DMS79 (cell line): ENCODE measurements around the gene TTC34.

ENCODE experiments used
- DNase-seq: peaks from one replicate; lab custom pipeline; 2025; lab: John Stamatoyannopoulos, UW

TTC34 gene

GRCh38 chr1:2603521-2604155, 197.9 kb downstream of the TTC34 start:
- DNase-seq: no peak

DNA sequence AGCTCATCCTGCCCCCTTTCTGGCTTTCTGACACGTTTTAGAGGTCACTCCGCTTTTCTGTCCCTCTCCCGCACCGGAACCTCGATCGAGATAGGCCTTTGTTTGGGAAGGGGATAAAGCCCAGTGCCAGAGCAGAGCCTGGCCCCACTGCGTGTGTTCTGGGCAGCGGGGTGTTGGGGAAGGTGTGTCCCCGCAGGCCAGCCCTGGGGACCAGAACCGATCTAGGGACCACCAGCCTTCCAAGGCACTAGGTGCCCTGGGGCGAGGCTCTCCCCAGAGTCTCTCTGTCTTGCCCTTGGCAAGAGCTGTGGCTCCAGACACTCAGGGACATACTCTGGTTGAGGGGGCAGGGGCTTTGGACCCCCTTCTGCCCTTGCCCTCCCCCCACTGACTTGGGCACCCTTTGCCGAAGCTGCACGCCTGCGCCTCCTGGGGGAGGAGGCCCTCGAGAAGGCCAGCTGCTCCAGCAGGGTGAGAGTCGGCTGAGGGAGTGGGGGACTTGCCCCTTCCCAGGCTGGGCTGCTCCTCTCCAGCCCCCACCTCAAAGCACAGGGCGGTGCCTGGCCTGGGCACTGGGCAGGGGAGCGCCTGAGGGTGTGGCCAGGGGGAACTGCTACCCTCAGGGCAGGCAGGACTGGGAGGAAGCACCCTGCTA, 198.5 kb downstream of the TTC34 start:
- DNase-seq: no peak

GRCh38 chr1:2602311-2602835, 199.1 kb downstream of the TTC34 start:
- DNase-seq: no peak

GRCh38 chr1:2601721-2602303, 199.7 kb downstream of the TTC34 start:
- DNase-seq: no peak

GRCh38 chr1:2598329-2598931, 203.1 kb downstream of the TTC34 start:
- DNase-seq: no peak

DNA sequence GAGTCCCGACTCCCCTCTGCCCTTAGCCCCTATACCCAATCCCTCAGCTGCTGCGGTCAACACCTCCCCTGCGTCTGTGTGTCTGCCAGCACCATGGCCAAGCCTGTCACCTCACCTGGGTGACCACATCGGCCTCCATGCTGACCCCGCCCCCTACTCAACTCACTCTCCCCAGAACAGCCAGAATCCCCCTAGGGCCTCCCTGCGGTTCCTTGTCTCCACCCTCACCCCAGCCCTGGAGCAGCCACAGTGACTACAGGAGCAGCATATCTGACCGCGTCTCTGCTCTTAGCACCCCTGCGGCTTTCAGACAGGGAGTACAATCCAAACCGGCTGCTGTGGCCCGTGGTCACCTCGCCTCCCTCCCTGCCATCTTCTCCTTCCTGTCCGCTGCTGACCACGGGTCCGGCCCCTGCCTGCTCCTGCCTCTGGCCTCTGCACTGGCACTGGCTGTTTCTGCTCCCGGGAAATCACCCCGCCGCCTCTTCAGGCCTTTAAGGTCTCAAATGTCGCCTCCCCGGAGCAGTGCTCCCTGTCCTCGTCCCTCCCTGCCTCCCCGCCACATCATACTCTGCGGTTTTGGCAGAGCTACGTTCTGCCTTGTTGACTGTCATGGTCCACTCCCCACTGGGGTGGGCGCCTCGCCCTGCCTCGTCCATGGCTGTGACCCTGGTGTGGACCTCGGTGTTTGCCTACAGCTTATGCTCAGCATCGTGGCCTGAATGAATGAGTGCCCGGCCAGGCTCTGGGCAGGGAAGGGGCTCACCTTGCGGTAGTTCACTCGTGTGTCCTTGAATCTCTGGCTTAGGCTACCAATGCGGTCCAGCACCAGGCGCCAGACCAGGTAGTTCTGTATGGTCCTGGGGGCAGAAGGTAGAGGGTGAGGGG, 203.8 kb downstream of the TTC34 start:
- no peak for DNase-seq

GRCh38 chr1:2596530-2597333, 204.8 kb downstream of the TTC34 start:
- DNase-seq: no peak

- no peak for DNase-seq
Observed at GRCh38 chr1:2595812-2596529, 205.5 kb downstream of the TTC34 start.

DNA sequence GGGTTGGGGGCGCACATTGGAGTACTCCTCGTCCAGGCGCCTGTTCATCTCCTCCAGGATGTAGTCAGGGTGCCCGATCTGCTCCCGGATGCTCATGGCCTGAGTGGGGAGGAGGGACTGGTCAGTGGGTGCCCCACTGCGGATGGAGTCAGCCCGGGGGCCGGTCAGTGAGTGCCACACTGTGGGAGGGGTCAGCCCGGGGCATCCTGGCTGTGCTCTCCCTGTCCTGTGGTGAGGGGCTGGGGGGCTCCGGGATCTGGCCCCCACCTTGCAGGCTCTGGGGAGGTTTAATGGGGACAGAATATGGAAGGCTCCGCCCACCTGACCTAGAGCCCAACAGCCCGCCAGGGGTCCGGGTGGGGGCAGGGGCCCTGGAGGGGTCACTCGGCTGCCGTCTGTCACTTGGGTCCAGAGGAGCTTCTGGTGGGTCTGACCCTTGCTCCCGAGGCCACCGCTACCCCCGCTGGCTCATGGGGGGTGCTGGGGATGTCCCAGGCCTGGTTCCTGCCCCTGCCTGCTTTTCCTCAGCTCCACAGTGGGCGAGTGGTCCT, 206.2 kb downstream of the TTC34 start:
- no peak for DNase-seq

DNA sequence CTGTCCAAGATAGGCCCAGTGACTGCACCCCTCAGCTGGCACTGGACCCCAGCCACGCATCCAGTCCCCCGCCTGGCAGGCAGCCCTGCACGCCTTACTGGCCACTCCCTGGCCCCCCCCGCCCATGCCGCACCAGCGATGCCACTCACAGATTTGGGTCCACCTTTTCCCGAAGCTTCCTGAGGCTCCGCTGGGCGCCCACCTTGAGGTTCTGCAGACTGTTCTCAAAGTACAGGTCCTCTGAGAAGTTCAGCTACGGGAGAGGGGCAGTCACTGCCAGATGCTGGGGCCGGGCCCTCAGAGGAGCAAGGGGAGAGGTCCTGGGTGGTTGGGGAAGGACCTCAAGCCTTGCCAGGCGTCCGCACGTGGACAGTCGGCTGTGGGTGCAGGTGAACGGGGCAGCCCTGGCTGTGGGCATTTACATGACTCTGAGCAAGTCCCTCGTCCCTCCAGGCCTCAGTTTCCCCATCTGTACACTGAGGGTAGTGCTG, 206.8 kb downstream of the TTC34 start:
- DNase-seq: no peak

DNA sequence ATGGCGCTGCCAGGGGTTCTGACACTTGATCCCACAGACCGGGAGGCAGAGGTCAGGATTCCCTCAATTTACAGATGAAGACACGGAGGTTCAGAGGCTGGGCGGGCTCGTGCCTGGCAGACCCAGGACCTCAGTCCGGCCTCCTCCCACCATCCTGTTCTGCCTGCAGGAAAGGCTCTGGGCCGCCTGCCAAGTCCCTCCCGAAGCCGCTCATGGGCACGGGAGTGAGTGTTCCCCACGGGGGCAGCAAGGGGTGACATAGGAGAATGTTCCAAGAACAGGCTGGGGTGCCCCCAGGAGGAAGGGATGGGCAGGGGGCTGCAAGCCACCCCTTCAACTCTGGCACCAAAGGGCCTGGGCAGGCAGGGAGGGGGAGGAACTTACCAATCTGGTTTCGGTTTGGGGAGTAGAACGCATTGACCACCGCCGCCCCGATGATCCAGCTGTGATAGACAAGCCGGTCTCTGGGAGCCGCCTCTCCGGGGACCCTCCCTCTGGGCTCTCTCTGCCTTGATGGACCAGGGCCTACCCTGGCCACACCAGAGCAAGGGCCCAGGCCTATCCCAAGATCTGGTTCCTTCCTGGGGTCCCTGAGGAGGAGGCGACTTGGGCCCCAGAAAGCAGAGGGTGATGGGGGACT, 207.4 kb downstream of the TTC34 start:
- DNase-seq: peak; percentile 48

DNA sequence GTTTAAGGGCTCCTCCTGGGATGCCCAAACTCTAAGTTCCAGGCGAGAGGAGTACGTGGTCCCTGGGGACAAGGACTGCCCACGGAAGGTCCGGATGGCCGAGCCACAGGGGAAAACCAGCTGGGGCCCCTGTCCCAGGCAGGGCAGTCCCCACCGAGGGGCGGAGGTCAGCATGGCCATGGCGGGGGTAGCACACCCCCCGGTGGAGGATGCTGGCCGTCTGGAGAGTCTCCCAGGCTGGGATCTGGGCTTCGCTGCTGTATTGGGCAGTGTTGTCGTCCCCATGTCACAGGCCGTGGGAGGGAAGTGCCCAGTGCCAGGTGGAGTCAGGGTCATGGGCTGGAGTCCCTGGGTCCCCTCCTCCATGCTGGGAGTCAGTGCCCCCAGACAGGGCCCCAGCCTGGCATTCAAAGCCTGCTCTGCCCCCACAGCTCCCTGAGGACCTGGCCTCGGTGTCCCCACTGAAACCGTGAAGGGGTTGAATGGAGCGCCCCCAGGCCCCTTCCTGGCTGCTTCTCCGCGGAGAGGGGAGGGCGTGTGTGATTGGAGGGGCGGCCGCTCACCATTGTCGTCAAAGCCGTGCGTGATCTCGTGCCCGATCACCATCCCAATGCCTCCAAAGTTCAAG, 208.1 kb downstream of the TTC34 start:
- no peak for DNase-seq

DNA sequence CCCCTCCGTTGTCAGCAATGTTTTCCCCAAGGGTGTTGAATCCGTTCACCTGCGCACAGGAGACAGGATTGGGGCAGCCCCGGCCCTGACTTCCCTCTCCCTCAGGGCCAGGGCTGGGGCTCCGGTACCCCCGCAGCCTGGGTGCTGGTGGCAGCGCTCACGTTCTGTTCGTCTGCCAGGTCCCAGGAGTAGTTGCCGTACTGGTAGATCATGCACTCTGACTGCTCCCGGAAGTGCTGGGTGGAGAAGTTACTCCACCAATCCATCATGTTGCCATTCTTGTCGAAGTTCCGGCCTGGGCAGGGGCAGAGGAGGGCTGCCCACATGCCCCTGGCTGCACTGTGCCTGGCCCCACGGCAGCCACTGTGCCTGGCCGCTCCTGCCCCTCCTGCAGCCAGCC, 208.8 kb downstream of the TTC34 start:
- DNase-seq: no peak

DNA sequence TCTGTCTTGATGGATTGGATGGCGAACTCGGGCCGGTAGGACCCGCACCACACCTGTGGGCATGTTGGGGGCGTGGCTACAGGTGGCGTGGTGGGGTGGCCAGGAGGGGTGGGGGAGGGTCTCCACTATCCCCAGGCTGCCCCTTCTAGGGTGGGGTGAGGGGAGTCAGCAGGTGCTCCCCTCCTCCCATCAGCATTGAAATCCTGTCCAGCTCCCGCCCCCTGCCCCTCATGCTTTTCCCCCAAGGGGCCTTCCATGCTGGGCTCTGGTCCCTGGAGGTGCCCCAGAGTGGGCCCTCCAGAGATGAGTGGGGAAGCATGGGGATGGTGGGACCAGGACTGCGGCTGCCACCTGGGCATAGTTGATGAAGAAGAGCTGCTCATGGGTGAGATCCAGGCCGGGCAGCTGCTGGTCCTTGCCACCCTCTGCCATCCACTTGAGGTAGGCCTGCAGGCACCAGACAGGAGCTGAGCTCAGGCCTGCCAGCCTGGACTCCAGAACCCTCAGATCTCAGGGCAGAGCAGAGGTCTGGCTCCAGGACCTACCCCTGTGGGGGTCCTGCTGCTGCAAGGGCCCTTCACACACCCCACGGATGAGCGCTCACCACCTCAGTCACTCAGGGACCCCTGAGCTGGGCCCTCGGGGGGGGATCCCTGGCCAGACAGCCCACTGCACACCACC, 209.8 kb downstream of the TTC34 start:
- DNase-seq: no peak

DNA sequence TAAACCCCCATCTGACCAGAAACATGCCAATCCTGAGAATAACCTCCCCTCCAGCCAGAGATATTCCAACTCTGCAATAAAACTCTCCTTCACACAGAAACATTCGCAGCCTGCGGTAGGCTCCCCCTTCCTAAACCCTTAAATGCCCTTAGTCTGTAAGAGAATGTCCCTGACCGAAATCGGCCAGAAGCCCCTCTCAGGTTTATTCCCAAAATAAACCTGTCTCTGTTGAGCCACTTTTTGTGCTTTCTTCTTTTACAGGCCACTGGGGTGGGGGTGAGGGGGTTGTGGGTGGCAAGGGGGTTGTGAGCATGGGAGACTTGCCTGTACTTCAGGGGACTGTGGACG, 210.3 kb downstream of the TTC34 start:
- no peak for DNase-seq

DNA sequence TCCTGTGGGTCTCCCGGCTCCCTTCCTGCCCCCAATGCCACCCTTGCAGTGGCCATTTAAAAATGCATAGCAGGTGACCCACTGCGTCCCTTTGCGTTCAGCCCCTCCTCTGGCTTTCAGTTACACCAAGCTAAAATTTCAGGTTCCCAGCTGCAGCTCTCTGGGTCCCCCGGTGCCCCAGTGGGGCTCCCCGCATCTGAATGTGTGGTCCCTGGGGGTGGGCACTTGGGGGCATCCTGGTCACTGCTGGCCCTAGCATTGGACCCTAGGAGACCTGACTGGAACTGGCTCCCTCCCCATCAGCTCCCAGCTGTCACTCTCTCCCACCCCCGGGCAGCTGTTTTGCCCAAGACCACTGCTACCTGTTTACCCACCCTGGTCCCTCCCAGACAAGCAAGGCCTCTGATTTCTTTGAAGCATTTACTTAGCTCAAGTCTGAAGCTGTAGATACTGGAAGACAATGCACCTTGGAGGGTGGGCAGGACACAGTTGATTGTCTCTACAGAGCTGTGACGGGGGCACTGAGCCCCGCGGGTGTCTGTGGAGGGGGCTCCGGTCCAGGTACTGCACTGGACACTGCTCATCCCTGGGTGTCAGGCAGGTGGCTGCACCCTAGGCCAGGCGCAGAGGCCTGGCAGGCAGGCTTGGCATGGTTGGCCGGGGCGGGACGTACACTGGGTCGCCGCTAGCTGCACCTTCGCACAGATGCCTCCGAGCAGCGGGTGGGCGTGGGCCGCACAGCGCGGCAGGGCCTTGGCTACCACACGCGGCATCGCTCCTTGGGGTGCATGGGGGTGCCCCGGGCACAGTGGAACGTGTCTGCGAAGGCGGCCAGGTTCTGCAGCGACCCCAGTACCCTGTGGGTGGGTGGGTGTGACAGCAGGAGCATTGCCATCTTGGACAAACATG, 211.0 kb downstream of the TTC34 start:
- no peak for DNase-seq

DNA sequence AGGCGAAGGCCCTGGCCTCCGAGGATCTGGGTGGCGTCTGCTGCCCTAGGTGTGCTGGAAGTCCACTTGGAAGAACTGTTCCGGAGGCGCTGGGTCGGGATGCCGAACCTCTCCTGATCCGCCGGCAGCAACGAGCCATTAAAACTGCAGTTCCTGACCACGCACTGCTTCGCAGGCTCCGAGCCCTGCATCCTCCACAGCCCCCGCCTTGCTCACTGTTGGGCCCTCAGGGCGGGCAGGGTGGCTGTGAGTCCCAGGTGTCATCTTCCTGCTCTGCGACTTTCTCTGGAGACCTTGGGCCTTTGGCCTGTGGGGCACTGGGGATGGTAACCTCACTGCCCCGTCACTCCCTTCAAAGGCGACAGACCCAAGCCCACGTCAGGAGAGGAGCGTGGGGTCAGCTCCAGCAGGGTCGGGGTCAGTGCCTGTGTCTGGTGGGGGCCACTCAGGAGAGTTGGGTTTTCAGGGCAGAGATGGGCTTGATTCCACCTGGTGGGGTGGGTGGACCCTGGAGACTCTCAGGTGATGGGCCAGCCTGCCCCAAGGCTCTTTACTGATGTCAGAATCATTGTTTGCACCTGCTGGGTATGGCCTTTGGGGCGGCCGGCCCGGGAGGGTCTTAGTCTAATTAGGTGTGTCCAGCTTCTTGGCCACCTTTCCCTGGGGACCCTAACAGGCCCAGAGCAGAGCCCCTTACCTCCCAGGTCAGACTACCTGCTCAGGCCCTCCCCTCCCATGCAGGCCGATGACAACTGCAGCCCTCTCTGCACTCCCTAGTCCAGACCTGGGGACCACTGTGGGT, 211.9 kb downstream of the TTC34 start:
- DNase-seq: no peak
